Measurements from ENCODE around the gene ZNF507.

ZNF507 gene

GRCh38 chr19:32357720-32358119, 12.3 kb downstream of the ZNF507 start:
- no peak overlapping the region for H3K4me3 ChIP-seq (ENCODE audit: low read length)
- DNase-seq: no peak
- H3K4me2 ChIP-seq (ENCODE audit: low read length): no peak overlapping the region

GRCh38 chr19:32358321-32358720, 12.9 kb downstream of the ZNF507 start:
- Histone ChIP-seq H3K36me3 (ENCODE audit: control insufficient read depth, insufficient read depth, low read length) (peaks cover 8% of the 10 kb centered on the region), H2BK15ac (replicated peaks; ENCODE audit: low read depth) (no peak overlapping the region), H2AK5ac (ENCODE audit: low read length) (no peak overlapping the region), H3K27me3 (ENCODE audit: insufficient read depth, low read length, poor library complexity) (no peaks in the 10 kb centered on the region), H3K27ac (ENCODE audit: low read depth, low read length) (no peak overlapping the region), H2BK5ac (ENCODE audit: low read length) (no peak overlapping the region), H2BK120ac (ENCODE audit: low read depth, low read length) (no peak overlapping the region), H3K4me1 (ENCODE audit: control insufficient read depth, low read depth, low read length) (no peaks in the 10 kb centered on the region), H3K79me2 (ENCODE audit: control insufficient read depth, insufficient read depth, low read length) (peaks cover 2% of the 10 kb centered on the region), H3K4ac (ENCODE audit: low read depth, low read length) (no peak overlapping the region), H4K5ac (ENCODE audit: low read length) (no peak overlapping the region), H3K56ac (ENCODE audit: low read length) (no peak overlapping the region), H3K9ac (ENCODE audit: low read length) (no peak overlapping the region), H3K4me2 (ENCODE audit: low read length) (no peak overlapping the region), H3K18ac (ENCODE audit: low read length) (no peak overlapping the region), H3K79me1 (ENCODE audit: low read length) (peaks cover 2% of the 10 kb centered on the region), H4K8ac (ENCODE audit: low read depth, low read length) (no peak overlapping the region), H3K23ac (ENCODE audit: low read length) (no peak overlapping the region), H3K4me3 (ENCODE audit: low read length) (no peak overlapping the region)
- no CpG with 5 or more reads among the region's 5 CpGs for WGBS (ENCODE audit: extremely low coverage, insufficient coverage, low lambda C conversion rate)
- no peak for DNase-seq

More at GRCh38 chr19:32357720-32358119, 12.3 kb downstream of the ZNF507 start:
- no peaks in the 10 kb centered on the region for H3K79me2 ChIP-seq (ENCODE audit: control insufficient read depth, insufficient read depth, low read length)
- no peak overlapping the region for H2AK5ac ChIP-seq (ENCODE audit: low read length)
- H2BK5ac ChIP-seq (ENCODE audit: low read length): no peak overlapping the region
- peaks cover 5% of the 10 kb centered on the region for H3K79me1 ChIP-seq (ENCODE audit: low read length)
- H3K9ac ChIP-seq (ENCODE audit: low read length): no peak overlapping the region
- no CpG with 5 or more reads among the region's 2 CpGs for WGBS (ENCODE audit: extremely low coverage, insufficient coverage, low lambda C conversion rate)
- no peak overlapping the region for H3K23ac ChIP-seq (ENCODE audit: low read length)
- no peak overlapping the region for H3K18ac ChIP-seq (ENCODE audit: low read length)
- no peak overlapping the region for H2BK15ac ChIP-seq (replicated peaks; ENCODE audit: low read depth)
- H4K8ac ChIP-seq (ENCODE audit: low read depth, low read length): no peak overlapping the region
- H3K4ac ChIP-seq (ENCODE audit: low read depth, low read length): no peak overlapping the region
- H3K4me1 ChIP-seq (ENCODE audit: control insufficient read depth, low read depth, low read length): no peaks in the 10 kb centered on the region
- H2BK120ac ChIP-seq (ENCODE audit: low read depth, low read length): no peak overlapping the region
- no peaks in the 10 kb centered on the region for H3K27me3 ChIP-seq (ENCODE audit: insufficient read depth, low read length, poor library complexity)
- H3K27ac ChIP-seq (ENCODE audit: low read depth, low read length): no peak overlapping the region
- H4K5ac ChIP-seq (ENCODE audit: low read length): no peak overlapping the region
- peaks cover 11% of the 10 kb centered on the region for H3K36me3 ChIP-seq (ENCODE audit: control insufficient read depth, insufficient read depth, low read length)
- no peak overlapping the region for H3K56ac ChIP-seq (ENCODE audit: low read length)

- Histone ChIP-seq H3K27ac (ENCODE audit: low read depth, low read length) (no peak overlapping the region), H2BK5ac (ENCODE audit: low read length) (no peak overlapping the region), H3K18ac (ENCODE audit: low read length) (no peak overlapping the region), H4K5ac (ENCODE audit: low read length) (no peak overlapping the region), H3K56ac (ENCODE audit: low read length) (no peak overlapping the region), H3K36me3 (ENCODE audit: control insufficient read depth, insufficient read depth, low read length) (peaks cover 4% of the 10 kb centered on the region), H3K4me1 (ENCODE audit: control insufficient read depth, low read depth, low read length) (no peaks in the 10 kb centered on the region), H3K9ac (ENCODE audit: low read length) (no peak overlapping the region), H3K23ac (ENCODE audit: low read length) (no peak overlapping the region), H3K27me3 (ENCODE audit: insufficient read depth, low read length, poor library complexity) (no peaks in the 10 kb centered on the region), H4K8ac (ENCODE audit: low read depth, low read length) (no peak overlapping the region), H3K4ac (ENCODE audit: low read depth, low read length) (no peak overlapping the region), H3K79me2 (ENCODE audit: control insufficient read depth, insufficient read depth, low read length) (peaks cover 2% of the 10 kb centered on the region), H2AK5ac (ENCODE audit: low read length) (no peak overlapping the region), H3K4me3 (ENCODE audit: low read length) (no peak overlapping the region), H3K4me2 (ENCODE audit: low read length) (no peak overlapping the region), H2BK120ac (ENCODE audit: low read depth, low read length) (no peak overlapping the region), H3K79me1 (ENCODE audit: low read length) (peaks cover 1% of the 10 kb centered on the region), H2BK15ac (replicated peaks; ENCODE audit: low read depth) (no peak overlapping the region)
- no peak for DNase-seq
- WGBS (ENCODE audit: extremely low coverage, insufficient coverage, low lambda C conversion rate): no CpG with 5 or more reads among the region's 9 CpGs
Observed at GRCh38 chr19:32359581-32359980, 14.2 kb downstream of the ZNF507 start.

- Histone ChIP-seq H3K56ac (ENCODE audit: low read length) (no peak overlapping the region), H3K4ac (ENCODE audit: low read depth, low read length) (no peak overlapping the region), H4K8ac (ENCODE audit: low read depth, low read length) (no peak overlapping the region), H3K4me1 (ENCODE audit: control insufficient read depth, low read depth, low read length) (no peaks in the 10 kb centered on the region), H3K27me3 (ENCODE audit: insufficient read depth, low read length, poor library complexity) (no peaks in the 10 kb centered on the region), H3K27ac (ENCODE audit: low read depth, low read length) (no peak overlapping the region), H3K4me2 (ENCODE audit: low read length) (no peak overlapping the region), H3K18ac (ENCODE audit: low read length) (no peak overlapping the region), H3K4me3 (ENCODE audit: low read length) (no peak overlapping the region), H2BK5ac (ENCODE audit: low read length) (no peak overlapping the region), H3K79me1 (ENCODE audit: low read length) (peaks cover 2% of the 10 kb centered on the region), H2AK5ac (ENCODE audit: low read length) (no peak overlapping the region), H4K5ac (ENCODE audit: low read length) (no peak overlapping the region), H3K9ac (ENCODE audit: low read length) (no peak overlapping the region), H3K79me2 (ENCODE audit: control insufficient read depth, insufficient read depth, low read length) (peaks cover 2% of the 10 kb centered on the region), H2BK120ac (ENCODE audit: low read depth, low read length) (no peak overlapping the region), H3K36me3 (ENCODE audit: control insufficient read depth, insufficient read depth, low read length) (peaks cover under 1% of the 10 kb centered on the region), H3K23ac (ENCODE audit: low read length) (no peak overlapping the region), H2BK15ac (replicated peaks; ENCODE audit: low read depth) (no peak overlapping the region)
- WGBS (ENCODE audit: extremely low coverage, insufficient coverage, low lambda C conversion rate): no CpG with 5 or more reads among the region's 9 CpGs
- no peak for DNase-seq
Observed at GRCh38 chr19:32361574-32362317, 16.3 kb downstream of the ZNF507 start.

GRCh38 chr19:32362318-32362691, 16.9 kb downstream of the ZNF507 start:
- no peak overlapping the region for H3K9ac ChIP-seq (ENCODE audit: low read length)
- H3K4me2 ChIP-seq (ENCODE audit: low read length): no peak overlapping the region
- H2AK5ac ChIP-seq (ENCODE audit: low read length): no peak overlapping the region
- H3K4ac ChIP-seq (ENCODE audit: low read depth, low read length): no peak overlapping the region
- peaks cover 2% of the 10 kb centered on the region for H3K79me2 ChIP-seq (ENCODE audit: control insufficient read depth, insufficient read depth, low read length)
- H3K56ac ChIP-seq (ENCODE audit: low read length): no peak overlapping the region
- peaks cover 2% of the 10 kb centered on the region for H3K79me1 ChIP-seq (ENCODE audit: low read length)
- no peak for DNase-seq
- no peaks in the 10 kb centered on the region for H3K4me1 ChIP-seq (ENCODE audit: control insufficient read depth, low read depth, low read length)
- H3K36me3 ChIP-seq (ENCODE audit: control insufficient read depth, insufficient read depth, low read length): no peaks in the 10 kb centered on the region
- H2BK15ac ChIP-seq (replicated peaks; ENCODE audit: low read depth): no peak overlapping the region
- no peak overlapping the region for H4K5ac ChIP-seq (ENCODE audit: low read length)
- no peak overlapping the region for H3K4me3 ChIP-seq (ENCODE audit: low read length)
- H3K27me3 ChIP-seq (ENCODE audit: insufficient read depth, low read length, poor library complexity): no peaks in the 10 kb centered on the region
- WGBS (ENCODE audit: extremely low coverage, insufficient coverage, low lambda C conversion rate): no CpG with 5 or more reads among the region's 5 CpGs
- no peak overlapping the region for H4K8ac ChIP-seq (ENCODE audit: low read depth, low read length)
- no peak overlapping the region for H3K27ac ChIP-seq (ENCODE audit: low read depth, low read length)
- no peak overlapping the region for H2BK5ac ChIP-seq (ENCODE audit: low read length)
- no peak overlapping the region for H2BK120ac ChIP-seq (ENCODE audit: low read depth, low read length)
- no peak overlapping the region for H3K18ac ChIP-seq (ENCODE audit: low read length)
- no peak overlapping the region for H3K23ac ChIP-seq (ENCODE audit: low read length)

GRCh38 chr19:32363175-32363574, 17.8 kb downstream of the ZNF507 start:
- H3K56ac ChIP-seq (ENCODE audit: low read length): no peak overlapping the region
- no peaks in the 10 kb centered on the region for H3K36me3 ChIP-seq (ENCODE audit: control insufficient read depth, insufficient read depth, low read length)
- no peak overlapping the region for H4K8ac ChIP-seq (ENCODE audit: low read depth, low read length)
- H3K4ac ChIP-seq (ENCODE audit: low read depth, low read length): no peak overlapping the region
- no peak overlapping the region for H3K18ac ChIP-seq (ENCODE audit: low read length)
- no peak overlapping the region for H2BK15ac ChIP-seq (replicated peaks; ENCODE audit: low read depth)
- H3K4me3 ChIP-seq (ENCODE audit: low read length): no peak overlapping the region
- H4K5ac ChIP-seq (ENCODE audit: low read length): no peak overlapping the region
- H3K4me1 ChIP-seq (ENCODE audit: control insufficient read depth, low read depth, low read length): no peaks in the 10 kb centered on the region
- H3K27me3 ChIP-seq (ENCODE audit: insufficient read depth, low read length, poor library complexity): no peaks in the 10 kb centered on the region
- H3K4me2 ChIP-seq (ENCODE audit: low read length): no peak overlapping the region
- DNase-seq: no peak
- no peak overlapping the region for H3K23ac ChIP-seq (ENCODE audit: low read length)
- H3K27ac ChIP-seq (ENCODE audit: low read depth, low read length): no peak overlapping the region
- H3K9ac ChIP-seq (ENCODE audit: low read length): no peak overlapping the region
- WGBS (ENCODE audit: extremely low coverage, insufficient coverage, low lambda C conversion rate): no CpG with 5 or more reads among the region's 3 CpGs
- H3K79me1 ChIP-seq (ENCODE audit: low read length): peaks cover 5% of the 10 kb centered on the region
- H2AK5ac ChIP-seq (ENCODE audit: low read length): no peak overlapping the region
- no peak overlapping the region for H2BK5ac ChIP-seq (ENCODE audit: low read length)
- H2BK120ac ChIP-seq (ENCODE audit: low read depth, low read length): no peak overlapping the region
- peaks cover 6% of the 10 kb centered on the region for H3K79me2 ChIP-seq (ENCODE audit: control insufficient read depth, insufficient read depth, low read length)
